Choroid plexus epithelial cell (primary cell): ENCODE measurements around the gene PREX1.

Experiments
- DNase-seq: peaks from one replicate; pipeline ENCODE4 v3.0.0-alpha.2; 2010; ENCODE audit warnings: low read depth
- H3K4me3 ChIP-seq: 2 replicates; pipeline ENCODE4 v1.5.1; 2011; ENCODE audit warnings: low read depth, mild to moderate bottlenecking, control low read depth, low read length, moderate library complexity
- CTCF ChIP-seq: conservative IDR thresholded peaks from 2 replicates; pipeline ENCODE4 v1.5.1; 2011; ENCODE audit warnings: low read depth, mild to moderate bottlenecking, control low read depth, inconsistent platforms, low read length, moderate library complexity

Gene PREX1

DNA sequence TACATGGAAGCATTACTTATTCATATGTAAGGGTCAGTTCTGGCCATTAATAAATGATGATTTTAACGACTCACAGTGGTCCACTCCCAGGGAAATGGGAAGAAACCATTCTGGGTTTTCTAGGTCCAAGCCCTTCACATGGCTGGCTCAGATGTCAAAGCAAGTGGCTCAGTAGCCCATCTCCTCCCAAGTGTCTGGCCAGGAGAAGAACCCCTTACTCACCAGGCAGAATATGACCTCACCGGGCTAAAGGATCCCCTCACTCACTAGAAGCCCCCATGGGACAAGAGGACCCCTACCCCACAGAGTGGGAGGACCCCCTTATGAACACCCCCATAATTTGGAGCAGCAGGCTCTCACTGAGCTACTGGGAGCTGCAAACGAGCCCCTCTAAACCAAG is 34.0 kb downstream of the PREX1 start:
- H3K4me3 ChIP-seq = no peak overlapping the region

GRCh38 chr20:48791666-48792071 is 36.1 kb downstream of the PREX1 start:
- DNase-seq = peak; percentile 63
- H3K4me3 ChIP-seq = no peak overlapping the region
- TF ChIP-seq CTCF = no peak

More for the DNA sequence above, 34.0 kb downstream of the PREX1 start:
- no peak for TF ChIP-seq CTCF
- DNase-seq = no peak

DNA sequence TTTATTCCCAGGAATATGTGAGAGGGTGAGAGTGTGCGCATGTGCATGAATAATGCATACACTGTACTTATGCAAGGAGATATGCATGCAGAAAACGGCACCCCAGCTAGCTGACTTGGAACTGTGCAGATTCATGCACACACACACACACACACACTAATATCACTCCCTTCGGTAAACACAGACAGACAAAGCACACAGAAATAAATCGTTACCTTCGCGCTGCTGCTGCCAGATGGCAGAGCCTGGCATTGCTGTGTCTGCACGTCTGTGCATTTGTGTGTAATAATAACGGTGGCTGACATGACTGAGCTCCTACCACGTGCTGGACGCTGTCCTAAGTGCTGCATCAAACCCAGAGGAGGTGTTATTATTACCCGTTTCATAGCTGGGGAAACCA is 36.8 kb downstream of the PREX1 start:
- H3K4me3 ChIP-seq = no peak overlapping the region
- TF ChIP-seq CTCF = no peak
- peak; percentile 26 for DNase-seq

GRCh38 chr20:48790473-48791003 is 37.3 kb downstream of the PREX1 start:
- no peak for DNase-seq
- no peak overlapping the region for H3K4me3 ChIP-seq
- TF ChIP-seq CTCF = no peak

DNA sequence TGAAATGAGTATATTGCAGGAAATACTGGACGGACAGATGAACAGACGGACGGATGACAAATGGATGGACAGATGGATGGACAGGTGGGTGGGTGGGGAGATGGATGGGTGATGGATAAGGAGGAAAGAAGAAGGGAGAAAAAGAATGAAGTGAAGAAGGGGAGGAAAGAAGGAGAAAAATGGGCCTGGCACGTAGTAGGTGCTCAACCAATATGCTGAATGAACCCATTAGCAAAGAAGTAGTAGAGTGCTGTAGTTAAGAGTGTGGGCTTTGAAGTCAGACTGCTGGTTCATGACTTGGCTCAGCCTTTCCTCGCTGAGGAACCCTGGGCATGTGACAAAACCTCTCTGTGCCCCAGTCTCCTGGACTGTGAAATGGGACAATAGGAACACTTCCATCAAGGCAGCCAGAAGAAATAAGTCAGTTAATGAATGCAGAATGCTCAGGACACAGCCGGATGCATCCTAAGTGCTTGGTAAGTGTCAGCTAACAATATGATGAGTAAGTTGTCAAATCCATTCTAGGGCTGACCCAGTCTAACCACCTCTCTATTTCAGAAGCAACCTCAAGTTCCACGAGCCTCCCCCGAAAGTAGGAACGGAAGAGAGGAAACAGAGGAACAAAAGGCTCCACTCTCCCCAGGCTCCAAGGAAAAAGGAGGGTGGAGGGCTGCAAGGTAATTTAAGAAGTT is 37.9 kb downstream of the PREX1 start:
- DNase-seq = no peak
- no peak for TF ChIP-seq CTCF
- no peak overlapping the region for H3K4me3 ChIP-seq

- TF ChIP-seq CTCF = no peak
- no peak for DNase-seq
- H3K4me3 ChIP-seq = no peak overlapping the region
These were observed 38.6 kb downstream of the PREX1 start for GRCh38 chr20:48789185-48789668.
